K562 (cell line): ENCODE results near the gene DLL4. TPM values are rescaled to one million over a fixed set of nuclear protein-coding genes. Genes with fewer than 3 reads are reported as not detected.

ENCODE experiments used
- ATAC-seq: fragments of 200-7000 bp; cut with Tn5 transposase; 3 replicates; pipeline ENCODE4 v1.9.1; 2020; ENCODE audit warnings: moderate library complexity
- BruUV-seq: library from RNA; stranded (reverse); fragments of 400-500 nt; replicated peaks from 2 replicates; lab custom pipeline; 2021; lab: Mats Ljungman, UMichigan
- CTCF ChIA-PET: fragments of 300-600 bp; formaldehyde crosslinking; extraction: SDS; loops from one replicate; lab custom pipeline; 2021; ENCODE audit warnings: low intra/inter-chr PET ratio; lab: Yijun Ruan, JAX
- POLR2A ChIA-PET: fragments of 300-600, 350-650 bp; sonication (Branson Sonifier 250); formaldehyde crosslinking; extraction: SDS; loops from one replicate; lab custom pipeline; 2021; ENCODE audit warnings: antibody characterized with exemption, inconsistent platforms; lab: Yijun Ruan, JAX
- DNase-seq, 4 experiments: peaks; one replicate each; pipeline versions ENCODE4 v3.0.0 to v3.0.0-alpha.2; 2011 to 2018; ENCODE audit warnings: low spot score in 3 of 4, mixed read lengths in 3 of 4; ENCODE audit errors: extremely low read depth in 1 of 4
- FAIRE-seq: peaks from 2 replicates; lab custom pipeline; 2011; peaks lifted over from hg19 to GRCh38; lab: Jason Lieb, UNC
- H2AFZ ChIP-seq: 2 replicates; pipeline ENCODE4 v1.6.0; 2011; ENCODE audit warnings: low read depth, low read length, control low read depth, inconsistent platforms
- H3K27ac ChIP-seq: fragments of 200-600 bp; 3 replicates; pipeline ENCODE4 v1.8.0; 2011; ENCODE audit warnings: low read depth, mild to moderate bottlenecking, control low read depth, inconsistent platforms, low read length, moderate library complexity, mixed read lengths; ENCODE audit errors: extremely low read depth
- H3K27me3 ChIP-seq, 2 experiments: fragments of 300-600 bp in 1 of 2; 2 replicates in 1 of 2; 3 replicates in 1 of 2; pipeline versions ENCODE4 v1.6.0 to v1.8.0; 2011; ENCODE audit warnings: inconsistent platforms in 2 of 2, low read length in 2 of 2, mild to moderate bottlenecking in 1 of 2, mixed read lengths in 1 of 2, moderate library complexity in 1 of 2; ENCODE audit not compliant: control insufficient read depth in 2 of 2, insufficient read depth in 2 of 2
- H3K36me3 ChIP-seq: fragments of 300-600 bp; 3 replicates; pipeline ENCODE4 v1.8.0; 2011; ENCODE audit warnings: mild to moderate bottlenecking, low read length, inconsistent platforms; ENCODE audit not compliant: control insufficient read depth, insufficient read depth
- H3K4me1 ChIP-seq, 2 experiments: fragments of 200-600 bp in 1 of 2; replicated peaks in 1 of 2; 2 replicates in 1 of 2; 3 replicates in 1 of 2; pipeline versions ENCODE4 v1.5.1 to v1.8.0; 2011; ENCODE audit warnings: inconsistent platforms in 2 of 2, low read length in 2 of 2, mild to moderate bottlenecking in 1 of 2, mixed read lengths in 1 of 2, moderate library complexity in 1 of 2; ENCODE audit not compliant: control insufficient read depth in 2 of 2, insufficient read depth in 2 of 2
- H3K4me2 ChIP-seq: 2 replicates; pipeline ENCODE4 v1.6.1; 2011; ENCODE audit warnings: low read length, control low read depth, inconsistent platforms, mixed read lengths; ENCODE audit not compliant: insufficient read depth
- H3K4me3 ChIP-seq: fragments of 200-600 bp; sonication (generic), shearing (Covaris generic); 2 replicates; pipeline ENCODE4 v1.5.1; 2016; ENCODE audit warnings: control low read depth, inconsistent platforms
- H3K79me2 ChIP-seq: fragments of 200-600 bp; 3 replicates; pipeline ENCODE4 v1.8.0; 2011; ENCODE audit warnings: low read length, inconsistent platforms; ENCODE audit not compliant: control insufficient read depth, insufficient read depth
- H3K9ac ChIP-seq, 2 experiments: 2 replicates each; pipeline versions ENCODE4 v1.6.0 to v1.6.1; 2011; ENCODE audit warnings: low read depth in 2 of 2, low read length in 2 of 2, control low read depth in 1 of 2, inconsistent platforms in 1 of 2, mild to moderate bottlenecking in 1 of 2, mixed read lengths in 1 of 2; ENCODE audit not compliant: insufficient read depth in 1 of 2
- H3K9me1 ChIP-seq: one replicate; pipeline ENCODE4 v1.6.0; 2011; ENCODE audit warnings: inconsistent platforms, mild to moderate bottlenecking, low read length, moderate library complexity; ENCODE audit not compliant: control insufficient read depth, insufficient read depth
- H3K9me3 ChIP-seq: replicated peaks from 2 replicates; pipeline ENCODE4 v1.5.1; 2011; ENCODE audit warnings: low read depth, low read length, inconsistent platforms; ENCODE audit not compliant: control insufficient read depth, insufficient read depth
- H4K20me1 ChIP-seq: replicated peaks from 2 replicates; pipeline ENCODE4 v1.6.1; 2011; ENCODE audit warnings: low read length, inconsistent platforms, mixed read lengths; ENCODE audit not compliant: control insufficient read depth, insufficient read depth
- GABPB1 ChIP-seq: sonication (generic); formaldehyde crosslinking; IDR thresholded peaks from 2 replicates; pipeline ENCODE4 v1.8.0; 2022; ENCODE audit warnings: mild to moderate bottlenecking, missing genetic modification reagents
- KDM5B ChIP-seq: fragments of 200-600 bp; sonication (generic); IDR thresholded peaks from 2 replicates; pipeline ENCODE4 v1.6.1; 2012; ENCODE audit warnings: low read depth, mild to moderate bottlenecking, moderate library complexity, low read length, control low read depth, inconsistent platforms; ENCODE audit not compliant: insufficient replicate concordance
- NR1H2 ChIP-seq: sonication (generic); formaldehyde crosslinking; IDR thresholded peaks from 2 replicates; pipeline ENCODE4 v1.4.0; 2020; ENCODE audit warnings: mild to moderate bottlenecking, missing genetic modification reagents
- NR4A1 ChIP-seq, 2 experiments: fragments of 250-450 bp in 1 of 2; fragments of 450-650 bp in 1 of 2; sonication (Bioruptor Pico) in 1 of 2; IDR thresholded peaks; 2 replicates each; pipeline versions ENCODE4 v1.4.0 to v1.6.1; 2016 to 2020; ENCODE audit warnings: mild to moderate bottlenecking in 2 of 2, missing compliant biosample characterization in 1 of 2, missing genetic modification characterization in 1 of 2, moderate library complexity in 1 of 2
- RBM15 ChIP-seq: fragments of 200-400 bp; formaldehyde crosslinking; IDR thresholded peaks from 2 replicates; pipeline ENCODE4 v1.6.1; 2018; ENCODE audit warnings: mild to moderate bottlenecking, low read length, moderate library complexity; ENCODE audit not compliant: insufficient read depth
- SLC30A9 ChIP-seq: fragments of 250-450 bp; sonication (Bioruptor Pico); IDR thresholded peaks from 2 replicates; pipeline ENCODE4 v1.8.0; 2022; ENCODE audit warnings: mild to moderate bottlenecking, moderate library complexity
- SNIP1 ChIP-seq: fragments of 450-650 bp; IDR thresholded peaks from 2 replicates; pipeline ENCODE4 v1.7.1; 2017; ENCODE audit warnings: low read depth, mild to moderate bottlenecking
- SNRNP70 ChIP-seq: fragments of 200-400 bp; formaldehyde crosslinking; optimal IDR thresholded peaks from 2 replicates; pipeline ENCODE3; 2017; ENCODE audit warnings: low read depth, low read length
- SOX6 ChIP-seq: fragments of 450-650 bp; IDR thresholded peaks from 2 replicates; pipeline ENCODE4 v1.6.1; 2014; ENCODE audit warnings: mild to moderate bottlenecking
- ZC3H8 ChIP-seq: fragments of 450-650 bp; IDR thresholded peaks from 2 replicates; pipeline ENCODE4 v1.6.1; 2017
- ZFP36 ChIP-seq: fragments of 150-350 bp; IDR thresholded peaks from 2 replicates; pipeline ENCODE4 v1.6.1; 2018; ENCODE audit warnings: low read length, low read depth; ENCODE audit not compliant: partially characterized antibody
- WGBS: fragments of 100-300 bp; shearing (Covaris generic); methylation state at CpG from one replicate; pipeline ENCODE4 v1.1.6; 2016; ENCODE audit warnings: low coverage, mixed read lengths; ENCODE audit not compliant: insufficient coverage; ENCODE audit errors: missing lambda C conversion rate; 5-methylcytosine and 5-hydroxymethylcytosine counted together
- in situ Hi-C: fragments of 300-500 bp; cut with MboI; formaldehyde crosslinking; loops from 4 replicates; pipeline ENCODE4 v1.15.0; 2018; ENCODE audit warnings: inconsistent platforms, mixed read lengths
- intact Hi-C: fragments of 100-400 bp; cut with micrococcal nuclease; formaldehyde crosslinking; loops from 2 replicates; pipeline ENCODE4 v1.14.2; 2022
- polyA plus RNA-seq, 8 experiments: library from polyadenylated mRNA; depleted of rRNA in 4 of 8; stranded (reverse) in 5 of 8; unstranded in 3 of 8; fragments of >200 nt; fragmentation: Nextera tagmentation in 2 of 8; fragmentation: Illumina TruSeq in 1 of 8; extraction: Ambion mirVana in 2 of 8; extraction: Trizol in 1 of 8; gene quantifications; 2 replicates each; pipeline versions ENCODE4 v1.2.1 to v1.2.3, GENCODE V29; 2011 to 2014; ENCODE audit warnings: inconsistent platforms in 1 of 8, missing spikeins in 1 of 8
- total RNA-seq, 7 experiments: library from RNA; depleted of rRNA in 6 of 7; stranded (reverse); fragments of >200 nt in 6 of 7; fragmentation: Illumina TruSeq in 2 of 7; extraction: Trizol in 2 of 7; gene quantifications; 2 replicates each; pipeline versions ENCODE4 v1.2.1 to v1.2.3, GENCODE V29; 2011 to 2021; ENCODE audit warnings: low replicate concordance in 1 of 7
- TF ChIP-seq, protein P1 (sequence below), 2 experiments: fragments of 450-650 bp in 1 of 2; IDR thresholded peaks; 2 replicates each; pipeline ENCODE4 v1.6.1; 2011 to 2017; ENCODE audit warnings: low read depth in 2 of 2, antibody characterized with exemption in 1 of 2, borderline replicate concordance in 1 of 2, low read length in 1 of 2, mild to moderate bottlenecking in 1 of 2, mixed read lengths in 1 of 2; ENCODE audit not compliant: control insufficient read depth in 1 of 2
- TF ChIP-seq, protein P2 (sequence below): fragments of 450-650 bp; IDR thresholded peaks from 2 replicates; pipeline ENCODE4 v1.6.1; 2017; ENCODE audit warnings: mild to moderate bottlenecking, moderate library complexity
- TF ChIP-seq, protein P3 (sequence below): fragments of 250-450 bp; sonication (Bioruptor Pico); IDR thresholded peaks from 2 replicates; pipeline ENCODE4 v1.9.0; 2021; ENCODE audit warnings: mild to moderate bottlenecking, inconsistent platforms

Gene DLL4
- total and polyA plus RNA-seq, 9 of the 15 experiments (the other 6 are each of a cell fraction or from before 2014, with no cell fraction given) = 0.04 to 1.1 (median 0.41) TPM; not detected in 1

DNA sequence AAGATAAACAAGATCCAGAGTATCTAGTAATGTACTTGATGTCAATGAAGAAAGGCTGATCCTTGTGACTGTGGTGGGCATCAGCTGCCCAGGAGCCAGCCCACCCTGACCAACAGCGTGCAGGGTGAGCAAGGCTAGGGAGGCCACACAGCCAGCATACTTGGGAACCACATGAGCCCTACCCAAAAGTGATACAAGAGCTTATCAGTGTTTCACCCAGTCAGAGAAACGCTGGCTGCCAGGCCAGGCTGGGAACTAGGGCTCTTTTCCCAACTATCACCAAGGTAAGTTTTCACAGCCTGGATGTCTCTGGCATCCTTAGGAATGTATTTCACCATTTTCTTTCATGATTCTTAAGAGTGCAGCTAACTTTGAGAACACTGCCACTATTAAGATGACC, 49.0 kb downstream of the DLL4 start (continued):
- no peak for TF ChIP-seq SNRNP70
- no peak for TF ChIP-seq RBM15
- no peak for TF ChIP-seq SLC30A9
- no peak for TF ChIP-seq ZFP36
- TF ChIP-seq, all 486 proteins: peak for 0

DNA sequence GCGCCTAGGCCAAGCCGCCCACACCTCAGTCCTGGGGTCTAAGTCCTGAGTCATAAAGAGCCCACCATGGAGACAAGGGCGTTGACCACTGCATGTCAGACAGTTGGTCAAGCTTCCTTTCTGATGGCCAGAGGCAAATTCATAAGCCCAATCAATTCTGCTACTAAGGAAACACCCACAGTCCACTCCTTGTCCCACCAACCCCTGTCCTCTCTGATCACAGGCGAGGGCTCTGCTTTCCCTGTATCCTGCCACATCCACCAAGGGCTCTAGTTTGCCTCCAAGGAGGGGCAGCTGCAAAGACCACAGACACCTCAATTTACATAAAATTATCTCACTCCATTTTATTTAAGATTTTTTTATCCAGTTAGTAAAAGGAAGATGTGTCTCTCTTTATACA, 49.4 kb downstream of the DLL4 start:
- H3K27me3 ChIP-seq = no peaks in the 10 kb centered on the region
- H3K4me1 ChIP-seq = no peaks in the 10 kb centered on the region
- no peaks in the 10 kb centered on the region for H3K9me3 ChIP-seq
- no peaks in the 10 kb centered on the region for H3K9me1 ChIP-seq
- intact Hi-C loops (no loop called here), in situ Hi-C loops (no loop called here)
- H3K36me3 ChIP-seq = peaks cover 73% of the 10 kb centered on the region; the same call in 2 of the 3 replicates
- ChIA-PET POLR2A (interaction anchor here (0.5 to 0.6 kb wide), 2 partner anchors 15 to 105 kb away, joined by 3 read pairs; no protein-coding TSS in a partner anchor), CTCF (no interaction called here)
- H3K9ac ChIP-seq = no peak overlapping the region
- no peak overlapping the region for H2AFZ ChIP-seq
- no TSS peak for BruUV-seq
- DNase-seq (no peak), FAIRE-seq (no peak), ATAC-seq (no peak)
- H3K79me2 ChIP-seq = no peaks in the 10 kb centered on the region
- 88% methylated on average over 4 of the region's 4 CpGs for WGBS
- H3K4me3 ChIP-seq = no peak overlapping the region
- H4K20me1 ChIP-seq = peaks cover 6% of the 10 kb centered on the region; the same call in 1 of the 2 replicates
- no peak overlapping the region for H3K27ac ChIP-seq
- H3K4me2 ChIP-seq = no peak overlapping the region
- TF ChIP-seq, protein P1, sequence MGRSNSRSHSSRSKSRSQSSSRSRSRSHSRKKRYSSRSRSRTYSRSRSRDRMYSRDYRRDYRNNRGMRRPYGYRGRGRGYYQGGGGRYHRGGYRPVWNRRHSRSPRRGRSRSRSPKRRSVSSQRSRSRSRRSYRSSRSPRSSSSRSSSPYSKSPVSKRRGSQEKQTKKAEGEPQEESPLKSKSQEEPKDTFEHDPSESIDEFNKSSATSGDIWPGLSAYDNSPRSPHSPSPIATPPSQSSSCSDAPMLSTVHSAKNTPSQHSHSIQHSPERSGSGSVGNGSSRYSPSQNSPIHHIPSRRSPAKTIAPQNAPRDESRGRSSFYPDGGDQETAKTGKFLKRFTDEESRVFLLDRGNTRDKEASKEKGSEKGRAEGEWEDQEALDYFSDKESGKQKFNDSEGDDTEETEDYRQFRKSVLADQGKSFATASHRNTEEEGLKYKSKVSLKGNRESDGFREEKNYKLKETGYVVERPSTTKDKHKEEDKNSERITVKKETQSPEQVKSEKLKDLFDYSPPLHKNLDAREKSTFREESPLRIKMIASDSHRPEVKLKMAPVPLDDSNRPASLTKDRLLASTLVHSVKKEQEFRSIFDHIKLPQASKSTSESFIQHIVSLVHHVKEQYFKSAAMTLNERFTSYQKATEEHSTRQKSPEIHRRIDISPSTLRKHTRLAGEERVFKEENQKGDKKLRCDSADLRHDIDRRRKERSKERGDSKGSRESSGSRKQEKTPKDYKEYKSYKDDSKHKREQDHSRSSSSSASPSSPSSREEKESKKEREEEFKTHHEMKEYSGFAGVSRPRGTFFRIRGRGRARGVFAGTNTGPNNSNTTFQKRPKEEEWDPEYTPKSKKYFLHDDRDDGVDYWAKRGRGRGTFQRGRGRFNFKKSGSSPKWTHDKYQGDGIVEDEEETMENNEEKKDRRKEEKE (IDR thresholded peaks at IDR 0.05; ENCODE audit: borderline replicate concordance in 1 of 2, control insufficient read depth in 1 of 2, low read depth in 2 of 2, low read length in 1 of 2) = no peak
- TF ChIP-seq GABPB1 (no peak), ZC3H8 (no peak), SOX6 (no peak), KDM5B (no peak), SNIP1 (no peak), NR1H2 (CRISPR knock-in tag) (no peak), NR4A1 (CRISPR knock-in tag; IDR thresholded peaks at IDR 0.05) (no peak), NR4A1 (tag; IDR thresholded peaks at IDR 0.05) (no peak)
- TF ChIP-seq, protein P2, sequence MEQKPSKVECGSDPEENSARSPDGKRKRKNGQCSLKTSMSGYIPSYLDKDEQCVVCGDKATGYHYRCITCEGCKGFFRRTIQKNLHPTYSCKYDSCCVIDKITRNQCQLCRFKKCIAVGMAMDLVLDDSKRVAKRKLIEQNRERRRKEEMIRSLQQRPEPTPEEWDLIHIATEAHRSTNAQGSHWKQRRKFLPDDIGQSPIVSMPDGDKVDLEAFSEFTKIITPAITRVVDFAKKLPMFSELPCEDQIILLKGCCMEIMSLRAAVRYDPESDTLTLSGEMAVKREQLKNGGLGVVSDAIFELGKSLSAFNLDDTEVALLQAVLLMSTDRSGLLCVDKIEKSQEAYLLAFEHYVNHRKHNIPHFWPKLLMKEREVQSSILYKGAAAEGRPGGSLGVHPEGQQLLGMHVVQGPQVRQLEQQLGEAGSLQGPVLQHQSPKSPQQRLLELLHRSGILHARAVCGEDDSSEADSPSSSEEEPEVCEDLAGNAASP = no peak
- TF ChIP-seq, protein P3, sequence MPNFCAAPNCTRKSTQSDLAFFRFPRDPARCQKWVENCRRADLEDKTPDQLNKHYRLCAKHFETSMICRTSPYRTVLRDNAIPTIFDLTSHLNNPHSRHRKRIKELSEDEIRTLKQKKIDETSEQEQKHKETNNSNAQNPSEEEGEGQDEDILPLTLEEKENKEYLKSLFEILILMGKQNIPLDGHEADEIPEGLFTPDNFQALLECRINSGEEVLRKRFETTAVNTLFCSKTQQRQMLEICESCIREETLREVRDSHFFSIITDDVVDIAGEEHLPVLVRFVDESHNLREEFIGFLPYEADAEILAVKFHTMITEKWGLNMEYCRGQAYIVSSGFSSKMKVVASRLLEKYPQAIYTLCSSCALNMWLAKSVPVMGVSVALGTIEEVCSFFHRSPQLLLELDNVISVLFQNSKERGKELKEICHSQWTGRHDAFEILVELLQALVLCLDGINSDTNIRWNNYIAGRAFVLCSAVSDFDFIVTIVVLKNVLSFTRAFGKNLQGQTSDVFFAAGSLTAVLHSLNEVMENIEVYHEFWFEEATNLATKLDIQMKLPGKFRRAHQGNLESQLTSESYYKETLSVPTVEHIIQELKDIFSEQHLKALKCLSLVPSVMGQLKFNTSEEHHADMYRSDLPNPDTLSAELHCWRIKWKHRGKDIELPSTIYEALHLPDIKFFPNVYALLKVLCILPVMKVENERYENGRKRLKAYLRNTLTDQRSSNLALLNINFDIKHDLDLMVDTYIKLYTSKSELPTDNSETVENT (CRISPR knock-in tag) = no peak
